MM.1S (cell line): ENCODE results near the gene TMEM242.

Experiments used
- CTCF ChIP-seq: fragments of 300-600 bp; sonication (generic); IDR thresholded peaks from 2 replicates; pipeline ENCODE4 v1.5.1; 2016; ENCODE audit warnings: antibody characterized with exemption, low read length, mixed read lengths
- EZH2 ChIP-seq: fragments of 300-600 bp; sonication (generic); optimal IDR thresholded peaks from 2 replicates; pipeline ENCODE3; 2017; ENCODE audit warnings: low read depth, mild to moderate bottlenecking, antibody characterized with exemption, low read length, mixed read lengths

GRCh38 chr6:157305670-157306653, 17.4 kb downstream of the TMEM242 start:
- no peak for TF ChIP-seq CTCF
- TF ChIP-seq EZH2 = no peak
